ENCODE measurements around the gene GCH1. TPM values are rescaled to one million over a fixed set of nuclear protein-coding genes. Genes with fewer than 3 reads are reported as not detected.

The GCH1 gene
- total and polyA plus RNA-seq, 8 donors = 3.4 to 42.6 (median 6.7) TPM

DNA sequence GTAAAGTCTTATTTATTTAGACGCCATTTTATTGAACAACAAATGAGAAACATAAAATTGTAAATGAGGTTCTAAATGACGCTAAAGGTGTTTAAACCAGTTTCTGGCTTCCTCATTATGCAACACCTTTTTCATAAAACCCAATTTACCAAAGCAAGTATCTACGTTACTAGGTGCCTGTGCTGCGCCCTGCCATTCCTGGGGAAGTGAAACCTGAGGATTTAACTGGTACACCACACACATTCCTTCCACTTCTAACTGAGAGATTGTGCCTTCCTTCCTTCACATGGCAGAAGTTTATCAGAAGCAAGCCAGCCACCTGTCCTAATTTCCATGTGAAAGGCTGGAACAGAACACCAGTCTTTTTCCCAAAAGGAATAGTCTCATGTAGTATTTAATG is 40.3 kb upstream of the GCH1 start:
- ATAC-seq (no peak), DNase-seq (no peak), FAIRE-seq (no peak)
- no peaks in the 10 kb centered on the region for H3K9me3 ChIP-seq
- no peak overlapping the region for H3K4me3 ChIP-seq
- TF ChIP-seq, protein P1, sequence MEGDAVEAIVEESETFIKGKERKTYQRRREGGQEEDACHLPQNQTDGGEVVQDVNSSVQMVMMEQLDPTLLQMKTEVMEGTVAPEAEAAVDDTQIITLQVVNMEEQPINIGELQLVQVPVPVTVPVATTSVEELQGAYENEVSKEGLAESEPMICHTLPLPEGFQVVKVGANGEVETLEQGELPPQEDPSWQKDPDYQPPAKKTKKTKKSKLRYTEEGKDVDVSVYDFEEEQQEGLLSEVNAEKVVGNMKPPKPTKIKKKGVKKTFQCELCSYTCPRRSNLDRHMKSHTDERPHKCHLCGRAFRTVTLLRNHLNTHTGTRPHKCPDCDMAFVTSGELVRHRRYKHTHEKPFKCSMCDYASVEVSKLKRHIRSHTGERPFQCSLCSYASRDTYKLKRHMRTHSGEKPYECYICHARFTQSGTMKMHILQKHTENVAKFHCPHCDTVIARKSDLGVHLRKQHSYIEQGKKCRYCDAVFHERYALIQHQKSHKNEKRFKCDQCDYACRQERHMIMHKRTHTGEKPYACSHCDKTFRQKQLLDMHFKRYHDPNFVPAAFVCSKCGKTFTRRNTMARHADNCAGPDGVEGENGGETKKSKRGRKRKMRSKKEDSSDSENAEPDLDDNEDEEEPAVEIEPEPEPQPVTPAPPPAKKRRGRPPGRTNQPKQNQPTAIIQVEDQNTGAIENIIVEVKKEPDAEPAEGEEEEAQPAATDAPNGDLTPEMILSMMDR (IDR thresholded peaks at IDR 0.05) = no peak
- H3K36me3 ChIP-seq = no peaks in the 10 kb centered on the region
- whole genome bisulfite sequencing, 2 donors = 91 to 94% methylated on average over 4 of the region's 4 CpGs
- no peaks in the 10 kb centered on the region for H3K27me3 ChIP-seq
- H3K4me1 ChIP-seq = no peaks in the 10 kb centered on the region
- intact Hi-C loops (cut with DNase I) = no loop called here
- no peak overlapping the region for H3K27ac ChIP-seq

DNA sequence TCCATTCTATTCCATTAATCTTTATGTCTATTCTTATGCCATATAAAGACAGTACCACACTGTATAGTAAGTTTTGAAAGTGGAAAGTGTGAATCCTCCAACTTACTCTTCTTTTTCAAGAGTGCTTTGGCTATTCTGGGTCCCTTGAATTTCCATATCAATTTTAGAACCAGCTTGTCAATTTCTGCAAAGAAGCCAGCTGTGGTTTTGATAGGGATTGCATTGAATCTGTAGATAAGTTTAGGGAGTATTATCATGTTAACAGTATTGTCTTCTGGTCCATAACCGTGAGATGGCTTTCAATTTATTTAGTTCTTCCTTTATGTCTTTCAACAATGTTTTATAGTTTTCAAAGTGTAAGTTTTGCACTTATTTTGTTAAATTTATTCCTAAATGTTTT is 34.2 kb upstream of the GCH1 start:
- intact Hi-C loops (cut with DNase I) = no loop called here
- FAIRE-seq (no peak), ATAC-seq (no peak), DNase-seq (no peak)
- no peaks in the 10 kb centered on the region for H3K9me3 ChIP-seq
- no peak overlapping the region for H3K27ac ChIP-seq
- H3K4me1 ChIP-seq = no peaks in the 10 kb centered on the region
- H3K4me3 ChIP-seq = no peak overlapping the region
- TF ChIP-seq, protein P1 (IDR thresholded peaks at IDR 0.05) = no peak
- no peaks in the 10 kb centered on the region for H3K36me3 ChIP-seq
- 96 to 98% methylated on average over 1 of the region's 1 CpG for WGBS, 2 donors
- H3K27me3 ChIP-seq = no peaks in the 10 kb centered on the region

DNA sequence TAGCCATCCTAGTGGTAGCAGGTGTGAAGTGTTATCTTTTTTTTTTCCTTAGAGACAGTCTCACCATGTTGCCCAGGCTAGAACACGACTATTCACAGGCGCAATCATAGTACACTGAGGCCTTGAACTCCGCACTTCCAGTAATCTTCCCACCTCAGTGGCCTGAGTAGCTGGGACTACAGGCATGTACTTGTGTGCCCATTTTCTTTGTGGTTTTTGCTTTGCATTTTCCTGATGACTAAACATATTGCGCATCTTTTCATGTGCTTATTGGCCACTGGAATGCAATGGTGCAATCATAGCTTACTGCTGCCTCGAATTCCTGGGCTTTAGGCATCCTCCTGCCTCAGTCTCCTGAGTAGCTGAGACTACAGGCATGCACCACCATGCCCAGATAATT is 33.3 kb upstream of the GCH1 start:
- Histone ChIP-seq H3K36me3 (no peaks in the 10 kb centered on the region), H3K9me3 (no peaks in the 10 kb centered on the region), H3K4me3 (no peak overlapping the region), H3K27ac (no peak overlapping the region), H3K27me3 (no peaks in the 10 kb centered on the region), H3K4me1 (no peaks in the 10 kb centered on the region)
- intact Hi-C loops (cut with DNase I) = no loop called here
- DNase-seq = no peak
- TF ChIP-seq, protein P1 (IDR thresholded peaks at IDR 0.05) = no peak
- WGBS, 2 donors = 90 to 96% methylated on average over 5 of the region's 5 CpGs
- ATAC-seq = no peak
- FAIRE-seq = no peak

DNA sequence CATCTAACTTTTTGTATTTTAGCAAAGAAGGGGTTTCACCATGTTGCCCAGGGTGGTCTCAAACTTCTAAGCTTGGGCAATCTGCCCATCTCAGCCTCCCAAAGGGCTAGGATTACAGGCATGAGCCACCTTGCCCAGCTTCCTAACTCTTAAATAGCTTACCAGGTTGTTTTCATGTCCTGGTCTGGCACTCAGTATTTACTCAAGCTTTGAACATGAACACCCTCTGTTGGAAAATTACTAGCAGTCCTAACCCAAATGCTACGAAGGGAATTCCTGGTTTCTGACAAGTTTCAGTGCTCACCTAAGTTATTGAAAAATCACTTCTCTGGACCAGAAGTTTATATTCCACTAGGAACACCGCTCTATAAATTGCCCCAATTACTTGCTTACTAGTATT is 32.5 kb upstream of the GCH1 start:
- Histone ChIP-seq H3K4me1 (no peaks in the 10 kb centered on the region), H3K9me3 (no peaks in the 10 kb centered on the region), H3K27me3 (no peaks in the 10 kb centered on the region), H3K4me3 (no peak overlapping the region), H3K27ac (no peak overlapping the region), H3K36me3 (no peaks in the 10 kb centered on the region)
- FAIRE-seq (no peak), ATAC-seq (no peak), DNase-seq (no peak)
- WGBS, 2 donors = 49 to 50% methylated on average over 2 of the region's 2 CpGs
- intact Hi-C loops (cut with DNase I) = no loop called here
- TF ChIP-seq, protein P1 (IDR thresholded peaks at IDR 0.05) = no peak

DNA sequence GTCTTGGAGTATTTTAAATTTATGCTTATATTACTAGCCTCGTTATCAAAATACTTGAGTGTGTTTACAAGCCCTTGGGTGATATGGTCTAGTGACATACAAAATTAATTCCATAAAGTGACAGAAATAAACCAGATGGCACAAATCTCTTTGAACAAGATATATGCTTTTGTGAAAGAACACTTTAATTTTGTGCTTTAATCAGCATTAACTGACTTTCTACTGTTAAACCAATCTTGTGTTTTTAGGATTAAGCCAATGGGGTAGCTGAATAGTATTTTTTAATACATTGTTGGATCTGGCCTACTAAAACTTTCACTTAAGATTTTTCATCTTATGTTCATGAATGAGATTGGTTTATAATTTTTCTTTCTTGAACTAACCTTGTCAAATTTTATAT is 30.4 kb upstream of the GCH1 start:
- no peak for ATAC-seq
- 69 to 72% methylated on average over 1 of the region's 1 CpG for WGBS, 2 donors

More for the DNA sequence above, 30.4 kb upstream of the GCH1 start:
- Histone ChIP-seq H3K4me3 (no peak overlapping the region), H3K27me3 (no peaks in the 10 kb centered on the region), H3K27ac (no peak overlapping the region), H3K4me1 (no peaks in the 10 kb centered on the region), H3K9me3 (no peaks in the 10 kb centered on the region), H3K36me3 (no peaks in the 10 kb centered on the region)
- intact Hi-C loops (cut with DNase I) = no loop called here
- DNase-seq (no peak), FAIRE-seq (no peak)
- TF ChIP-seq, protein P1 (IDR thresholded peaks at IDR 0.05) = no peak

All from pancreas (tissue), 10 donors.